ENCODE results near the gene CIP2A. TPM values are rescaled to one million over a fixed set of nuclear protein-coding genes. Genes with fewer than 3 reads are reported as not detected.

Gene CIP2A
- total and polyA plus RNA-seq, 2 donors (not counting 1 experiment from before 2014, with no cell fraction given): 7.9 to 10.1 TPM

GRCh38 chr3:108599677-108600409 lies 10.6 kb upstream of the CIP2A start:
- H3K4me1 ChIP-seq (ENCODE audit: control insufficient read depth, extremely low read depth, insufficient read depth, low read length): peaks cover 3% of the 10 kb centered on the region
- no peak overlapping the region for H3K4me3 ChIP-seq (replicated peaks in 1 of 4; ENCODE audit: control extremely low read depth in 1 of 4, insufficient read depth in 1 of 4, low read depth in 3 of 4, low read length in 4 of 4)
- TF ChIP-seq EZH2 (IDR thresholded peaks at IDR 0.05; ENCODE audit: low read length, missing control alignments): no peak
- TF ChIP-seq, protein P1, sequence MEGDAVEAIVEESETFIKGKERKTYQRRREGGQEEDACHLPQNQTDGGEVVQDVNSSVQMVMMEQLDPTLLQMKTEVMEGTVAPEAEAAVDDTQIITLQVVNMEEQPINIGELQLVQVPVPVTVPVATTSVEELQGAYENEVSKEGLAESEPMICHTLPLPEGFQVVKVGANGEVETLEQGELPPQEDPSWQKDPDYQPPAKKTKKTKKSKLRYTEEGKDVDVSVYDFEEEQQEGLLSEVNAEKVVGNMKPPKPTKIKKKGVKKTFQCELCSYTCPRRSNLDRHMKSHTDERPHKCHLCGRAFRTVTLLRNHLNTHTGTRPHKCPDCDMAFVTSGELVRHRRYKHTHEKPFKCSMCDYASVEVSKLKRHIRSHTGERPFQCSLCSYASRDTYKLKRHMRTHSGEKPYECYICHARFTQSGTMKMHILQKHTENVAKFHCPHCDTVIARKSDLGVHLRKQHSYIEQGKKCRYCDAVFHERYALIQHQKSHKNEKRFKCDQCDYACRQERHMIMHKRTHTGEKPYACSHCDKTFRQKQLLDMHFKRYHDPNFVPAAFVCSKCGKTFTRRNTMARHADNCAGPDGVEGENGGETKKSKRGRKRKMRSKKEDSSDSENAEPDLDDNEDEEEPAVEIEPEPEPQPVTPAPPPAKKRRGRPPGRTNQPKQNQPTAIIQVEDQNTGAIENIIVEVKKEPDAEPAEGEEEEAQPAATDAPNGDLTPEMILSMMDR (conservative IDR thresholded peaks at IDR 0.05 in 1 of 2, IDR thresholded peaks at IDR 0.05 in 1 of 2; ENCODE audit: low read depth in 1 of 2, low read length in 2 of 2): no peak
- DNase-seq (ENCODE audit: low read depth in 2 of 2): no peak
- H3K27ac ChIP-seq (ENCODE audit: insufficient read depth, low read length): no peak overlapping the region
- H3K79me2 ChIP-seq (ENCODE audit: control insufficient read depth, insufficient read depth, low read length): no peaks in the 10 kb centered on the region
- no peaks in the 10 kb centered on the region for H3K36me3 ChIP-seq (ENCODE audit: control insufficient read depth, insufficient read depth, low read length)
- no peak overlapping the region for H3K9ac ChIP-seq (ENCODE audit: insufficient read depth, low read length)
- H4K20me1 ChIP-seq (ENCODE audit: control insufficient read depth, extremely low read depth, insufficient read depth, low read length): no peaks in the 10 kb centered on the region
- no peak overlapping the region for H3K4me2 ChIP-seq (ENCODE audit: extremely low read depth, insufficient read depth, low read length)
- H2AFZ ChIP-seq (ENCODE audit: low read length): no peak overlapping the region
- H3K27me3 ChIP-seq (ENCODE audit: control insufficient read depth, insufficient read depth, low read length): no peaks in the 10 kb centered on the region
- no peaks in the 10 kb centered on the region for H3K9me3 ChIP-seq (ENCODE audit: control insufficient read depth, insufficient read depth, low read depth, low read length)

GRCh38 chr3:108598375-108598774 lies 9.1 kb upstream of the CIP2A start:
- H4K20me1 ChIP-seq (ENCODE audit: control insufficient read depth, extremely low read depth, insufficient read depth, low read length): no peaks in the 10 kb centered on the region
- H3K4me3 ChIP-seq (replicated peaks in 1 of 4; ENCODE audit: control extremely low read depth in 1 of 4, insufficient read depth in 1 of 4, low read depth in 3 of 4, low read length in 4 of 4): no peak overlapping the region
- TF ChIP-seq EZH2 (IDR thresholded peaks at IDR 0.05; ENCODE audit: low read length, missing control alignments): no peak
- no peaks in the 10 kb centered on the region for H3K9me3 ChIP-seq (ENCODE audit: control insufficient read depth, insufficient read depth, low read depth, low read length)
- H3K4me1 ChIP-seq (ENCODE audit: control insufficient read depth, extremely low read depth, insufficient read depth, low read length): no peaks in the 10 kb centered on the region
- H3K27ac ChIP-seq (ENCODE audit: insufficient read depth, low read length): no peak overlapping the region
- no peak overlapping the region for H2AFZ ChIP-seq (ENCODE audit: low read length)
- no peak overlapping the region for H3K4me2 ChIP-seq (ENCODE audit: extremely low read depth, insufficient read depth, low read length)
- no peaks in the 10 kb centered on the region for H3K79me2 ChIP-seq (ENCODE audit: control insufficient read depth, insufficient read depth, low read length)
- no peaks in the 10 kb centered on the region for H3K27me3 ChIP-seq (ENCODE audit: control insufficient read depth, insufficient read depth, low read length)
- no peaks in the 10 kb centered on the region for H3K36me3 ChIP-seq (ENCODE audit: control insufficient read depth, insufficient read depth, low read length)
- no peak for DNase-seq (ENCODE audit: low read depth in 2 of 2)
- no peak overlapping the region for H3K9ac ChIP-seq (ENCODE audit: insufficient read depth, low read length)

DNA sequence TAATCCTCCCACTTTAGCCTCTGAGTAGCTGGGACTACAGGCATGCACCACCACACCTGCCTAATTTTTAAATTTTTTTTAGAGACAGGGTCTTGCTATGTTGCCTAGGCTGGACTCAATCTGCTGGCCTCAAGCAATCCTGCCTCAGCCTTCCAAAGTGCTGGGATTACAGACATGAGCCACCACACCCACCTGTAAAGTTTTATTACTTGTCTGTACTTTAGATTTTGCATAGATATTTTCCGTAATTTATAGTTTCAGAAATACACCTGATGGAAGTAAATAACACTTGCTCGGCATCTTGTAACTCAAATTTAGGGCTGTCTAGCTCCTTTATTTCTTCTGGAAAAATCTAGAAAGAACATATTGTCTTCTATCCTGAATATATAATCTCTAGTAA lies 6.1 kb upstream of the CIP2A start:
- H2AFZ ChIP-seq (ENCODE audit: low read length): no peak overlapping the region
- DNase-seq (ENCODE audit: low read depth in 2 of 2): no peak
- no peaks in the 10 kb centered on the region for H3K36me3 ChIP-seq (ENCODE audit: control insufficient read depth, insufficient read depth, low read length)
- no peak overlapping the region for H3K4me2 ChIP-seq (ENCODE audit: extremely low read depth, insufficient read depth, low read length)
- H3K79me2 ChIP-seq (ENCODE audit: control insufficient read depth, insufficient read depth, low read length): peaks cover 3% of the 10 kb centered on the region
- no peak overlapping the region for H3K27ac ChIP-seq (ENCODE audit: insufficient read depth, low read length)
- peaks cover 4% of the 10 kb centered on the region for H3K4me1 ChIP-seq (ENCODE audit: control insufficient read depth, extremely low read depth, insufficient read depth, low read length)
- no peaks in the 10 kb centered on the region for H3K27me3 ChIP-seq (ENCODE audit: control insufficient read depth, insufficient read depth, low read length)
- no peak overlapping the region for H3K4me3 ChIP-seq (replicated peaks in 1 of 4; ENCODE audit: control extremely low read depth in 1 of 4, insufficient read depth in 1 of 4, low read depth in 3 of 4, low read length in 4 of 4)
- no peaks in the 10 kb centered on the region for H3K9me3 ChIP-seq (ENCODE audit: control insufficient read depth, insufficient read depth, low read depth, low read length)
- TF ChIP-seq, protein P1 (conservative IDR thresholded peaks at IDR 0.05 in 1 of 2, IDR thresholded peaks at IDR 0.05 in 1 of 2; ENCODE audit: low read depth in 1 of 2, low read length in 2 of 2): no peak
- no peak for TF ChIP-seq EZH2 (IDR thresholded peaks at IDR 0.05; ENCODE audit: low read length, missing control alignments)
- H3K9ac ChIP-seq (ENCODE audit: insufficient read depth, low read length): no peak overlapping the region
- no peaks in the 10 kb centered on the region for H4K20me1 ChIP-seq (ENCODE audit: control insufficient read depth, extremely low read depth, insufficient read depth, low read length)

Measured in fibroblast of lung (primary cell).